ENCODE results near the gene CYB5R4.

CYB5R4 gene

DNA sequence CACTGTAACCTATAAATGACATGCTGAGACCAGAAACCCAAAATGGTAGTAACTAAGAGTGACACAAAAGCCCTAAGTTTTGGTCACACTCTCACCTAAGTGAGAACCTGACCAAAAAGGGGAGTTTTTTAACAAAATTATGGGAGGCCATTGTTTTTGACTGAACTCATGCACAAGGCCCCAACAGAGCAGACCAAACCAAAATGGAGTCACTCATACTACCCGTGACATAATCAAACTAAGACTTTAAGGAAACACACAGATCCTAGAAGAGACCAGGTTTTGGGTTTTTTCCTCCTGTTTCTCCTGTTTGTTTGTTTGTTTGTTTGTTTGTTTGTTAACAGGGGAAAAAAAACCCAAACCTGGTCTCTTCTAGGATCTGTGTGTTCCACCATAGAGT lies 124.9 kb downstream of the CYB5R4 start:
- DNase-seq (ENCODE audit: low spot score) = no peak

DNA sequence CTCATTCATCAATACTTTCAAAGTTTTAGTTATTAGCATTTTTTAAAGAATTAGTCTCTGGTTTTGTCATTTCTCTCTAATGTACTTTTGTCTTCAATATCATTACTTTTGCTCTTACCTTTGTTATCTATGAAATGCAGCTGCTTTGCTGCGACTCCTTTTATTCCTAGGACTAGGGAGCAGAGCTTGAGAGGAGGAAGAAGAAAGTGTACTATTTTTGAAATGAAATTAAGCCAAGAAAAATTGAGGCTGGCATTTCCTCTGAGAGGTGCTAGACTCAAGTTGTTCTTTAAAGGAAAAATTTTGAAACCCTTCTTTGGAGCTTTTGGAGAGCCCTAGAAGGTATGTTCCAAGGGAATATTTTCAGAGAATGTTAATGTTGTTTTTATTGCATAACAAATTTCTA lies 125.8 kb downstream of the CYB5R4 start:
- no peak for DNase-seq (ENCODE audit: low spot score)

DNA sequence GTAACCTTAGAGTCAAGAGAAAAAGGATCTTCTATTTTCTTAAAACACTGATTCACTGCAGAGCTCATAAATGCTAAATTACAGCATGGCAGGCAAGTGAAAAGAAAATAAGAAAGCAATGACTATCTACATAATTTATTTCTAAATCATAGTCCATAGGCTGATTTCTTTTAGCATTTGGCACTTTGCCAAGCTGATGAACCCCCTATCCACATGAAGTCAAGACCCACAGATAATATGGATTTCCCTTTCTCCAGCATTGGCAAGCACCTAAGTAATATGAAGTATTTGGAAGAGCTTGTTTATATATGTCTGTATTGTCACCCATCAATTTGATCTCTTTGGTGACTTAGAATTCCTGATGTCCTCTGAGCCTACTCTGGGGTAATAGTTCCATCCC lies 126.2 kb downstream of the CYB5R4 start:
- no peak for DNase-seq (ENCODE audit: low spot score)

DNA sequence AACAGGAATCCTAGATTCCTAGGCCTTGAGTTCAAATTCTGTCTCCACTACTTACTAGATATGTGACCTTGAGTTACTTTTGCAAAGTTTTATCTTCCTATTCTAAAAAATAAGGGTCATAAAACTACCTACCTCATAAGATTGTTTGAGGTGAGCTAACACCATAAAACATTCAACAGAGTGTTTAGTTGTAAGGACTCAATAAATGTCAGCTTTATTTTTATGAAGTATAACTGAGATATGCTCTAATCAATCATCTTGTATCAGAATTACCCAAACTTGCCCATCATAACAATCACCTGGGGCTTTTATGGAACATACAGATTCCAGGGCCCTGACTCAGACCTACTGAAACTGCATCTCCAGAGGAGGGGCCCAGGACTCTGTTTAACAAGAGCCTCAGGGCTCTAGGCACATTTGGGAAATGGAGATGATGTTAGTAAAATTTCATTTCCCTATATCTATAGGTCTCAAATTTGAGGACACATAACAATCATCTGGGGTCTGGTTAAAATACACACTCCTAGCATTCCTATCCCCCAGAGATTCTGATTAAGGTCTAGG lies 138.6 kb downstream of the CYB5R4 start:
- DNase-seq (ENCODE audit: low spot score) = no peak

DNA sequence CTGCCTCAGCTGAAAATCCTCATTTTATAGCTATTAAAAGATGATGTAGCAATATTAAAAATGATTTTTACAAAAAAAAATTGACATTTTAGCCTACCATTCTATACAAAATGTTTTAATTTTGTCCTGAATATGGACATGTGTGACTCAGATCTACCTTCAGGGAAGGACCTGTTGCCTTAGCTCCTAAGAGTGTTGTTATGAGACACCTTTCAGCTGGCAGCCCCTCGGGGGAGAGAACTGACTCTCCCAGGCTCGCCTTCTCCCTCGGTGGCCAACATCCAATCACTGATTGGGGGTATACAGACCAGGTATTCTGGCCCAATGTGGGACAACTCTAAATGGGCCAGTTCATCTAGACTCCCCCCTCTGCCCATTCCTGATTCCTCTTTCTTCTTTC lies 141.6 kb downstream of the CYB5R4 start:
- DNase-seq (ENCODE audit: low spot score) = no peak

DNA sequence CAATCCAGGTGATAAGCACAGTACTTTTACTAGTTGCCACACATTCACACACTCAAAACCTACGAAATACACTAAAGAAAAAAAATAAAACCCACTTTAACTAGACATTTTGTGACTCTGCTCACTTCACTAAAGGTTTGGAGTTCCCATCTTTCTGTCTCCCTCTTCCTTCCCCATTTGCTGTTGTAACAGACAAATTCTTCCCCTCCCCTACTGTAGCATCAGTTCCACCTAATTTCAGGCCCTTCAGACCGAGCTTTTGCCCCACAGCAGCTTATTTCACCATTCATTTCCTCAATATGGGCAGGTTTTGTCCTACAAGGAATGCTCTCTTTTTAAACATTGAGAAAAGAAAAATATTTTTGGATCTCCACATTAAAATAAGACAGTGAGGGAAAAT lies 142.7 kb downstream of the CYB5R4 start:
- DNase-seq (ENCODE audit: low spot score) = no peak

DNA sequence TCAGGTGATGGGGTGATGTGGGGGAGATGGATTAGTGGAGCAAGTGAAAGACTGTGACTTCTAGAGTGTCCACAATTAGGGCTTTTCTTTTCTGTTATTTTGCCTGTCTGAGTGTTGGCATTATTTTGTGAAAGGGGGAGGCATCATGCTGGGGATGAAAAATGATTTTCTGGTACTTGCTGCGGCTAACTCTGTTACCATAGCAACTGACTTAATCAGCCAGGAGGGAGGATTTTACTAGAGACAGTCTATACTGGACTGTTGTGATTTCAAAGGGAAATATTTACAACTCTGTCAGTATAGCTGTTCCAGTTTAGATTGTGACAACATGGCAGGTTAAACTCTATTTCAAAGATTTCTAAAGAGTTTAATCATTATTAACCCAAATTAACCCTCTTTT lies 143.6 kb downstream of the CYB5R4 start:
- DNase-seq (ENCODE audit: low spot score) = no peak

DNA sequence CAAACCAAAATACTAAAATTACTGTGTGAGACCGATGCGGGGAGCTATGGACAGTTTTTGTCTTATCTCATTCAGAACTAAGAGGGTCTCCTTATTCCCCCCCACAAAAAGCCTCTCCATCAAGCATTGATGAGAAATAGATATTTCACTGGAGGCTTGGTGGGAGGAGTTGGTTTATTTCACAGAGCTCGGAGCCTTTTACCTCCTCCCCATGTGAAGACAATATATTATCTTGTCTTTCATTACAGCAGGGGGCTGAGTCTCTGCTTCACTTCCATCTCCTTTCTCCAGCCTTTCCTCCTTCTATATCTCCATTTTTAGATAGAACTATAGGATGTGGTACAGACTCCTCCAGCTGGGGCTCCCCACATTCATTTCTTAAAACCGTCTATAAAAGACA lies 144.2 kb downstream of the CYB5R4 start:
- no peak for DNase-seq (ENCODE audit: low spot score)

DNA sequence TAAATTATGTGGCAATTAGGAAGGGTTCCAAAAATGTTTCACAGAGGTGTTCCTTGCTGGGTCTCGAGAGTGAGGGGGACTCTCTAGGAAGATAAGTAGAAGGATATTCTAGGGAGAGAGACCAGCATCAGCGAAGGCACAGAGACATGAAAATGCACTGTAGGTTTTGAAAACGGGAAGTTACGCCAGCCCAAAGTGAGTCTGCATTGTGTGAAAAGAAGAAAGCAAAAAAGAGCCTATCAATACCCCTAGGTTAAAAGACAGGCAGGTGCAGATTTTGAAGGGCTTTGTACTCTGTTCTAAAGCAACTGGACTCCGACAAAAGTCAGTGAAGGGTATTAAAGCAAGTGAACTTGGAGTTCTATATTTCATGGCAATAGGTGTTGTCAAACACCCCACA lies 148.4 kb downstream of the CYB5R4 start:
- DNase-seq (ENCODE audit: low spot score) = no peak

DNA sequence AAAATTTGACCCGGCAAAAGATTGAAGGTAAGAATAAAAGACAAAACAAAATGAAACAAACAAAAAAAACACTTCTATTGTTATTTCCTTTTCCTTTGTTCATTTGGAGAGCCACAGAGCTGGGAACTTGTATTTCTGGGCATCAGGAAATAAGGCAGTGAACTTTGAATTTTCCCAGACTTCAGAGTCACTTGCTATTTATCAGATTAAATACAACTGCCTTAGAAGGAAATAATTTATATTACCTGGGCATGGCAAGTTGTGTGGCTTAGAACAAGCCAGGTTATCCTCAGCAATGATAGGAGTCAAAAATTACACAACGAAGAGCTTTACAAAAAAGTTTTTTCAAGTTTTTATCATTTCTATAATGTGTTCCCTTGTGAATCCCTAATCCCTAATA lies 153.9 kb downstream of the CYB5R4 start:
- no peak for DNase-seq (ENCODE audit: low spot score)

DNA sequence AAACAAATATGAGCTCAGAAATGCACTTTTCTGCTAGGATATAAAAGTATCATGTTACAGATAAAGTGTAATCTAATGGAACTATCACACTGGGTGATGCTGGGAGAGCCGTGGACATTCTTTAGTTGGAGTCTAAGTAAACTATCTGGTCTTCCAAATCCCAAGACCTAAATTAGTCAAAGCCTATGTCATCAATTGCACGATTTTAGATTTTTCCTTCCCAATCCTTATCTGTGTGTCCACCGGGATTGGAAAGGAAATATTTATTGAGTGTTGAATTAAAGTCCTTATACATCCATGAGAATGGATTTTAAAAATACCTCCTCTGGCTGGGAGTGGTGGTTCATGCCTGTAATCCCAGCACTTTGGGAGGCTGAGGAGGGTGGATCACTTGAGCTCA lies 154.4 kb downstream of the CYB5R4 start:
- no peak for DNase-seq (ENCODE audit: low spot score)

DNA sequence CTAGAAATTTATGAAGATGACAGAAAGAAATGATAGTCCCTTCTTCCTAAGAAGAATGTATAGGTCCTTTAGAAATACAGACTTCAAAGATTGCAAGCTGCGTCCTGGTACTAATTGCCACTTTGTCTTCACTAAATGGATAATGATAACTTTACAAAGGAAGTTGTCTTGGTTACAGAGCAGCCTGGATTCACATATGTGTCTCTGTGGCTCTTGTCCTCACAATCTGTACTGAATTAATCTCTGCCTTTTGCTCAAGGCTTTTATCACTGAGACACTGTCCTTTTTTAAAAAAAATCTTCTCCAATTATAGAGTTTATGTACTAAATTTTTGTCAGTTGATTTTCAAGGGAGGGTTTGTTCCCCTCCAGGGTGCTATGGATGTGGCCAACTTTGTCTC lies 156.5 kb downstream of the CYB5R4 start:
- no peak for DNase-seq (ENCODE audit: low spot score)
